Spleen (tissue), 11 donors: ENCODE results near the gene KIAA0319L. TPM values are rescaled to one million over a fixed set of nuclear protein-coding genes. Genes with fewer than 3 reads are reported as not detected.

ENCODE experiments used
- DNase-seq: peaks from one replicate; pipeline ENCODE4 v3.0.0-alpha.2; 2020
- H3K27ac ChIP-seq, 8 donors: fragments of 200-600 bp; sonication (generic) in 7 of 8; 1 replicate in 4 of 8; 2 replicates in 4 of 8; pipeline versions ENCODE4 v1.5.0 to v1.8.0; 2016 to 2021; ENCODE audit warnings: inconsistent platforms in 4 of 8, mild to moderate bottlenecking in 4 of 8, moderate library complexity in 1 of 8
- H3K27me3 ChIP-seq, 7 donors: fragments of 200-600 bp; sonication (generic) in 6 of 7; replicated peaks in 1 of 7; 1 replicate in 4 of 7; 2 replicates in 3 of 7; pipeline versions ENCODE4 v1.5.0 to v1.8.0; 2016 to 2021; ENCODE audit warnings: inconsistent platforms in 3 of 7, mild to moderate bottlenecking in 1 of 7
- H3K36me3 ChIP-seq, 6 donors: fragments of 200-600 bp; sonication (generic) in 5 of 6; 1 replicate in 4 of 6; 2 replicates in 2 of 6; pipeline versions ENCODE4 v1.5.0 to v1.8.0; 2016 to 2021; ENCODE audit warnings: inconsistent platforms in 2 of 6
- H3K4me1 ChIP-seq, 6 donors: fragments of 200-600 bp; sonication (generic) in 5 of 6; 1 replicate in 3 of 6; 2 replicates in 3 of 6; pipeline versions ENCODE4 v1.5.0 to v1.8.0; 2016 to 2021; ENCODE audit warnings: inconsistent platforms in 3 of 6
- H3K4me3 ChIP-seq, 8 donors: fragments of 200-600 bp; sonication (generic) in 7 of 8; 1 replicate in 4 of 8; 2 replicates in 4 of 8; pipeline versions ENCODE4 v1.5.0 to v1.8.0; 2016 to 2021; ENCODE audit warnings: inconsistent platforms in 4 of 8, mild to moderate bottlenecking in 4 of 8, moderate library complexity in 2 of 8
- H3K9me3 ChIP-seq, 8 donors: fragments of 200-600 bp; sonication (generic) in 7 of 8; 1 replicate in 4 of 8; 2 replicates in 4 of 8; pipeline versions ENCODE4 v1.5.0 to v1.8.0; 2016 to 2021; ENCODE audit warnings: inconsistent platforms in 4 of 8
- POLR2A ChIP-seq, 3 donors: fragments of 450-650 bp; IDR thresholded peaks; one replicate each; pipeline ENCODE4 v1.5.1; 2017; ENCODE audit warnings: antibody characterized with exemption in 3 of 3, mild to moderate bottlenecking in 1 of 3
- POLR2AphosphoS5 ChIP-seq, 3 donors: sonication (generic); formaldehyde crosslinking; IDR thresholded peaks; one replicate each; pipeline ENCODE4 v1.5.1; 2017; ENCODE audit warnings: antibody characterized with exemption in 3 of 3
- WGBS, 5 donors: extraction: QIAGEN DNeasy Blood & Tissue Kit in 3 of 5; methylation state at CpG; one replicate each; pipeline versions ENCODE4 v1.1.5 to v1.1.7; 2013 to 2018; 5-methylcytosine and 5-hydroxymethylcytosine counted together
- intact Hi-C: fragments of 100-400 bp; cut with DNase I; formaldehyde crosslinking; loops from one replicate; pipeline ENCODE4 v1.15.0; 2023; ENCODE audit warnings: low total_unique reads
- polyA plus RNA-seq, 3 donors: library from polyadenylated mRNA; stranded (reverse); fragments of 200-250 nt; gene quantifications; one replicate each; pipeline ENCODE4 v1.2.1, GENCODE V29; 2013
- total RNA-seq, 7 donors: library from RNA; depleted of rRNA in 3 of 7; stranded (reverse); fragments of >200 nt in 3 of 7; fragmentation: NEBNext Ultra II Directional in 4 of 7; extraction: Animal tissue kit (Norgen Biotek cat#: 25700) in 4 of 7; gene quantifications; one replicate each; pipeline versions ENCODE4 v1.1.0 to v1.2.1, GENCODE V29; 2016 to 2021
- TF ChIP-seq, protein P1 (sequence below), 11 experiments: fragments of 200-600 bp in 7 of 11; fragments of 450-650 bp in 4 of 11; sonication (generic) in 4 of 11; IDR thresholded peaks in 8 of 11; conservative IDR thresholded peaks in 3 of 11; 1 replicate in 7 of 11; 2 replicates in 4 of 11; pipeline versions ENCODE4 v1.4.0 to v1.8.0; 2016 to 2021; ENCODE audit warnings: antibody characterized with exemption in 11 of 11, inconsistent platforms in 4 of 11, mild to moderate bottlenecking in 1 of 11
- donor health status: healthy with polysubstance abuse.
- donor health status: DM: no; HTN: no; CAD: no; lungs with moderate emphysema.
- donor health status: DM: no; HTN: no; CAD: no.
- donor health status: Bipolar disorder and iron deficiency.
- donor health status: healthy.
- donor health status: DM: no; HTN: no; CAD: no.
- donor health status: DM: yes; HTN: yes; CAD: no.

KIAA0319L gene
- total and polyA plus RNA-seq, 10 donors: 10.5 to 103 (median 66.9) TPM

DNA sequence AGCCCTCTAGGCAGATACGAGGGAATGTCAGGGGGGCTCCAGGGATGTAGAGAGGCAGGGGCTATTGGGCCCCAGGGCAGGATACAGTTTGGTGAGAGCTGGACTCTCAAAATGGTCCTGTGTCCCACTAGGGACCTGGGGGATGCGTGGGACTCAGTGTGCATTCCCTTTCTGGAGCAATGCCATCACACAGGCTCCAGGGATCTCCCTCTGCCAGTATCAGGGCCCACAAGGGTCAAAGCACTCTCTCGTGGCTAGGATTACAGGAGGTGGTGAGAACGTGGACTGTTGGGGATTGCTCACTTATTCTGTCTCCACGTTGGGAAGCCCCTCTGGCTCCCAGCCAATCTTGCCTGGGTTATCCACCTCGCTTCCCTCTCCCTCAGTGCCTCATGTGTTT lies 25.8 kb downstream of the KIAA0319L start:
- Histone ChIP-seq H3K27me3 (no peaks in the 10 kb centered on the region), H3K4me1 (peaks cover 0 to 17% (median 3%) of the 10 kb centered on the region in 6 donors), H3K27ac (no peak overlapping the region), H3K36me3 (peaks cover 0 to 34% (median 12%) of the 10 kb centered on the region in 6 donors), H3K4me3 (no peak overlapping the region), H3K9me3 (peaks cover 0 to 24% (median 12%) of the 10 kb centered on the region in 8 donors)
- no peak for TF ChIP-seq POLR2A (IDR thresholded peaks at IDR 0.05)
- WGBS, 5 donors: 88 to 94% (median 91%) methylated on average over 6 of the region's 6 CpGs
- intact Hi-C loops: no loop called here
- no peak for DNase-seq

GRCh38 chr1:35530946-35531345 lies 26.3 kb downstream of the KIAA0319L start:
- peaks cover 0 to 34% (median 12%) of the 10 kb centered on the region in 6 donors for H3K36me3 ChIP-seq
- H3K27me3 ChIP-seq: no peaks in the 10 kb centered on the region
- no peak overlapping the region for H3K27ac ChIP-seq
- 96 to 100% (median 100%) methylated on average over 2 of the region's 2 CpGs for WGBS, 5 donors
- no peak overlapping the region for H3K4me3 ChIP-seq
- TF ChIP-seq POLR2AphosphoS5 (IDR thresholded peaks at IDR 0.05) (no peak), POLR2A (IDR thresholded peaks at IDR 0.05) (no peak)
- TF ChIP-seq, protein P1, sequence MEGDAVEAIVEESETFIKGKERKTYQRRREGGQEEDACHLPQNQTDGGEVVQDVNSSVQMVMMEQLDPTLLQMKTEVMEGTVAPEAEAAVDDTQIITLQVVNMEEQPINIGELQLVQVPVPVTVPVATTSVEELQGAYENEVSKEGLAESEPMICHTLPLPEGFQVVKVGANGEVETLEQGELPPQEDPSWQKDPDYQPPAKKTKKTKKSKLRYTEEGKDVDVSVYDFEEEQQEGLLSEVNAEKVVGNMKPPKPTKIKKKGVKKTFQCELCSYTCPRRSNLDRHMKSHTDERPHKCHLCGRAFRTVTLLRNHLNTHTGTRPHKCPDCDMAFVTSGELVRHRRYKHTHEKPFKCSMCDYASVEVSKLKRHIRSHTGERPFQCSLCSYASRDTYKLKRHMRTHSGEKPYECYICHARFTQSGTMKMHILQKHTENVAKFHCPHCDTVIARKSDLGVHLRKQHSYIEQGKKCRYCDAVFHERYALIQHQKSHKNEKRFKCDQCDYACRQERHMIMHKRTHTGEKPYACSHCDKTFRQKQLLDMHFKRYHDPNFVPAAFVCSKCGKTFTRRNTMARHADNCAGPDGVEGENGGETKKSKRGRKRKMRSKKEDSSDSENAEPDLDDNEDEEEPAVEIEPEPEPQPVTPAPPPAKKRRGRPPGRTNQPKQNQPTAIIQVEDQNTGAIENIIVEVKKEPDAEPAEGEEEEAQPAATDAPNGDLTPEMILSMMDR (IDR thresholded peaks at IDR 0.05 in 8 of 11, conservative IDR thresholded peaks at IDR 0.05 in 3 of 11): no peak
- H3K4me1 ChIP-seq: peaks cover 0 to 13% (median 3%) of the 10 kb centered on the region in 6 donors
- intact Hi-C loops: no loop called here
- DNase-seq: no peak
- H3K9me3 ChIP-seq: peaks cover 0 to 24% (median 12%) of the 10 kb centered on the region in 8 donors

GRCh38 chr1:35530168-35530567 lies 27.0 kb downstream of the KIAA0319L start:
- WGBS, 5 donors: 76 to 79% (median 78%) methylated on average over 5 of the region's 5 CpGs
- H3K4me3 ChIP-seq: no peak overlapping the region
- H3K36me3 ChIP-seq: peaks cover 0 to 34% (median 12%) of the 10 kb centered on the region in 6 donors
- intact Hi-C loops: no loop called here
- H3K4me1 ChIP-seq: peaks cover 0 to 9% (median under 1%) of the 10 kb centered on the region in 6 donors
- TF ChIP-seq POLR2A (IDR thresholded peaks at IDR 0.05): no peak
- no peak for TF ChIP-seq POLR2AphosphoS5 (IDR thresholded peaks at IDR 0.05)
- TF ChIP-seq, protein P1 (IDR thresholded peaks at IDR 0.05 in 8 of 11, conservative IDR thresholded peaks at IDR 0.05 in 3 of 11): no peak
- peaks cover 0 to 24% (median 12%) of the 10 kb centered on the region in 8 donors for H3K9me3 ChIP-seq
- DNase-seq: no peak
- H3K27me3 ChIP-seq: no peaks in the 10 kb centered on the region
- H3K27ac ChIP-seq: no peak overlapping the region

GRCh38 chr1:35524106-35524505 lies 33.1 kb downstream of the KIAA0319L start:
- Histone ChIP-seq H3K27ac (no peak overlapping the region), H3K9me3 (peaks cover 0 to 4% (median 0%) of the 10 kb centered on the region in 8 donors), H3K4me3 (no peak overlapping the region), H3K4me1 (peaks cover 0 to 9% (median 0%) of the 10 kb centered on the region in 6 donors), H3K36me3 (peaks cover 0 to 7% (median 0%) of the 10 kb centered on the region in 6 donors), H3K27me3 (no peaks in the 10 kb centered on the region)
- DNase-seq: no peak
- TF ChIP-seq, protein P1 (IDR thresholded peaks at IDR 0.05 in 8 of 11, conservative IDR thresholded peaks at IDR 0.05 in 3 of 11): no peak
- TF ChIP-seq POLR2A (IDR thresholded peaks at IDR 0.05) (no peak), POLR2AphosphoS5 (IDR thresholded peaks at IDR 0.05) (no peak)
- intact Hi-C loops: no loop called here
- WGBS, 5 donors: 92 to 97% (median 95%) methylated on average over 2 of the region's 2 CpGs
